GM23248 (cell line): Measurements from ENCODE around the gene RAD51C. TPM values are rescaled to one million over a fixed set of nuclear protein-coding genes. Genes with fewer than 3 reads are reported as not detected.

ENCODE experiments used
- DNase-seq: peaks from one replicate; pipeline ENCODE4 v3.0.0-alpha.2; 2015
- H2AFZ ChIP-seq: fragments of 200-600 bp; sonication (generic); 2 replicates; pipeline ENCODE4 v1.6.1; 2016; ENCODE audit warnings: antibody characterized with exemption
- H3F3A ChIP-seq: fragments of 200-600 bp; sonication (generic); 2 replicates; pipeline ENCODE4 v1.6.1; 2016; ENCODE audit warnings: mild to moderate bottlenecking, antibody characterized with exemption, mixed run types; ENCODE audit not compliant: insufficient read depth
- H3K27ac ChIP-seq: fragments of 200-600 bp; sonication (generic); 2 replicates; pipeline ENCODE4 v1.5.1; 2016; ENCODE audit warnings: mild to moderate bottlenecking
- H3K27me3 ChIP-seq: fragments of 200-600 bp; sonication (generic); replicated peaks from 2 replicates; pipeline ENCODE4 v1.6.1; 2016; ENCODE audit warnings: mild to moderate bottlenecking; ENCODE audit not compliant: insufficient read depth
- H3K36me3 ChIP-seq: fragments of 200-600 bp; sonication (generic); 2 replicates; pipeline ENCODE4 v1.6.1; 2016; ENCODE audit warnings: low read depth, mild to moderate bottlenecking
- H3K4me1 ChIP-seq: fragments of 200-600 bp; sonication (generic); 2 replicates; pipeline ENCODE4 v1.6.1; 2016; ENCODE audit warnings: mild to moderate bottlenecking; ENCODE audit not compliant: insufficient read depth
- H3K4me2 ChIP-seq: fragments of 200-600 bp; sonication (generic); one replicate; pipeline ENCODE4 v1.6.1; 2016; ENCODE audit warnings: mild to moderate bottlenecking; ENCODE audit not compliant: unreplicated experiment
- H3K4me3 ChIP-seq: fragments of 200-600 bp; sonication (generic); 2 replicates; pipeline ENCODE4 v1.5.1; 2016; ENCODE audit warnings: mild to moderate bottlenecking
- H3K79me2 ChIP-seq: fragments of 200-600 bp; sonication (generic); 2 replicates; pipeline ENCODE4 v1.6.1; 2016; ENCODE audit warnings: mild to moderate bottlenecking; ENCODE audit not compliant: insufficient read depth
- H3K9ac ChIP-seq: fragments of 200-600 bp; sonication (generic); 2 replicates; pipeline ENCODE4 v1.6.1; 2016; ENCODE audit warnings: mild to moderate bottlenecking
- H3K9me2 ChIP-seq: fragments of 200-600 bp; sonication (generic); 2 replicates; pipeline ENCODE4 v1.6.1; 2016; ENCODE audit warnings: mixed run types, mild to moderate bottlenecking, moderate library complexity; ENCODE audit not compliant: insufficient read depth
- H3K9me3 ChIP-seq: fragments of 200-600 bp; sonication (generic); one replicate; pipeline ENCODE4 v1.6.1; 2017; ENCODE audit warnings: low read depth
- H4K20me1 ChIP-seq: fragments of 200-600 bp; sonication (generic); 2 replicates; pipeline ENCODE4 v1.6.0; 2016; ENCODE audit not compliant: insufficient read depth
- EZH2 ChIP-seq: fragments of 200-600 bp; sonication (generic); IDR thresholded peaks from 2 replicates; pipeline ENCODE4 v1.6.1; 2018; ENCODE audit warnings: antibody characterized with exemption, mild to moderate bottlenecking; ENCODE audit not compliant: insufficient read depth, poor library complexity, severe bottlenecking
- EZH2phosphoT487 ChIP-seq: fragments of 200-600 bp; sonication (generic); IDR thresholded peaks from 2 replicates; pipeline ENCODE4 v1.6.1; 2018; ENCODE audit warnings: antibody characterized with exemption, moderate library complexity, mild to moderate bottlenecking, low read depth; ENCODE audit not compliant: insufficient read depth
- WGBS, 2 experiments: methylation state at CpG; one replicate each; pipeline ENCODE4 v1.1.6; 2015 to 2017; ENCODE audit warnings: low lambda C conversion rate in 2 of 2, low coverage in 1 of 2; ENCODE audit errors: missing lambda C conversion rate in 2 of 2; 5-methylcytosine and 5-hydroxymethylcytosine counted together
- in situ Hi-C: fragments of 300-500 bp; cut with MboI; formaldehyde crosslinking; loops from 2 replicates; pipeline ENCODE4 v1.15.0; 2020
- polyA plus RNA-seq: library from polyadenylated mRNA; unstranded; fragments of >200 nt; fragmentation: Nextera tagmentation; extraction: Ambion mirVana; gene quantifications from 2 replicates; pipeline ENCODE4 v1.2.1, GENCODE V29; 2016
- total RNA-seq: library from RNA; depleted of rRNA; stranded (reverse); fragments of >200 nt; shearing (Covaris generic); gene quantifications from 2 replicates; pipeline ENCODE4 v1.2.3, GENCODE V29; 2014

RAD51C gene
- total and polyA plus RNA-seq, 2 experiments from 2014 or later: 17.2 to 40.2 TPM

- Histone ChIP-seq H3K36me3 (no peaks in the 10 kb centered on the region), H3K9me3 (no peaks in the 10 kb centered on the region), H3K27ac (no peak overlapping the region), H3F3A (no peaks in the 10 kb centered on the region), H2AFZ (no peak overlapping the region), H3K79me2 (no peaks in the 10 kb centered on the region), H3K4me3 (no peak overlapping the region), H3K9me2 (no peaks in the 10 kb centered on the region), H3K27me3 (no peaks in the 10 kb centered on the region), H3K4me2 (no peak overlapping the region), H4K20me1 (no peaks in the 10 kb centered on the region), H3K4me1 (no peaks in the 10 kb centered on the region), H3K9ac (no peak overlapping the region)
- TF ChIP-seq EZH2phosphoT487 (no peak), EZH2 (no peak)
- WGBS, 2 experiments: 66 to 69% methylated on average over 2 of the region's 2 CpGs
- DNase-seq: no peak
- in situ Hi-C loops: no loop called here
Measured at GRCh38 chr17:58664302-58664701, 28.1 kb upstream of the RAD51C start.

GRCh38 chr17:58665946-58666857, 26.2 kb upstream of the RAD51C start:
- H3K27me3 ChIP-seq: no peaks in the 10 kb centered on the region
- H3K9me2 ChIP-seq: no peaks in the 10 kb centered on the region
- H3K36me3 ChIP-seq: no peaks in the 10 kb centered on the region
- no peak overlapping the region for H3K27ac ChIP-seq
- in situ Hi-C loops: no loop called here
- H3F3A ChIP-seq: no peaks in the 10 kb centered on the region
- DNase-seq: no peak
- TF ChIP-seq EZH2: no peak
- no peak for TF ChIP-seq EZH2phosphoT487
- no peak overlapping the region for H2AFZ ChIP-seq
- WGBS, 2 experiments: 91 to 92% methylated on average over 24 to 25 of the region's 25 CpGs
- no peak overlapping the region for H3K4me3 ChIP-seq
- no peak overlapping the region for H3K9ac ChIP-seq
- no peaks in the 10 kb centered on the region for H3K79me2 ChIP-seq
- H4K20me1 ChIP-seq: no peaks in the 10 kb centered on the region
- H3K4me2 ChIP-seq: no peak overlapping the region
- no peaks in the 10 kb centered on the region for H3K4me1 ChIP-seq
- H3K9me3 ChIP-seq: no peaks in the 10 kb centered on the region

- H3K9me2 ChIP-seq: no peaks in the 10 kb centered on the region
- in situ Hi-C loops: no loop called here
- H3K4me2 ChIP-seq: no peak overlapping the region
- H2AFZ ChIP-seq: no peak overlapping the region
- H3K27me3 ChIP-seq: no peaks in the 10 kb centered on the region
- no peaks in the 10 kb centered on the region for H3F3A ChIP-seq
- no peak overlapping the region for H3K27ac ChIP-seq
- no peaks in the 10 kb centered on the region for H4K20me1 ChIP-seq
- TF ChIP-seq EZH2 (no peak), EZH2phosphoT487 (no peak)
- no peaks in the 10 kb centered on the region for H3K9me3 ChIP-seq
- no peaks in the 10 kb centered on the region for H3K4me1 ChIP-seq
- H3K4me3 ChIP-seq: no peak overlapping the region
- no peaks in the 10 kb centered on the region for H3K36me3 ChIP-seq
- no peak for DNase-seq
- H3K79me2 ChIP-seq: no peaks in the 10 kb centered on the region
- H3K9ac ChIP-seq: no peak overlapping the region
- 39 to 43% methylated on average over 19 of the region's 19 CpGs for WGBS, 2 experiments
Measured at GRCh38 chr17:58666858-58667267, 25.5 kb upstream of the RAD51C start.

GRCh38 chr17:58667934-58668597, 24.3 kb upstream of the RAD51C start:
- H3K9me2 ChIP-seq: no peaks in the 10 kb centered on the region
- H3K4me3 ChIP-seq: no peak overlapping the region
- in situ Hi-C loops: no loop called here
- H3K36me3 ChIP-seq: no peaks in the 10 kb centered on the region
- H3K27ac ChIP-seq: no peak overlapping the region
- DNase-seq: peak; percentile 29
- TF ChIP-seq EZH2 (no peak), EZH2phosphoT487 (no peak)
- no peaks in the 10 kb centered on the region for H3K4me1 ChIP-seq
- no peaks in the 10 kb centered on the region for H3F3A ChIP-seq
- no peak overlapping the region for H3K9ac ChIP-seq
- no peaks in the 10 kb centered on the region for H3K27me3 ChIP-seq
- no peaks in the 10 kb centered on the region for H3K9me3 ChIP-seq
- no peak overlapping the region for H3K4me2 ChIP-seq
- 68 to 73% methylated on average over 1 of the region's 1 CpG for WGBS, 2 experiments
- no peak overlapping the region for H2AFZ ChIP-seq
- no peaks in the 10 kb centered on the region for H3K79me2 ChIP-seq
- H4K20me1 ChIP-seq: no peaks in the 10 kb centered on the region
